T-helper 22 cell (primary cell): ENCODE results near the gene HCN4.

ENCODE experiments used
- DNase-seq: peaks from one replicate; pipeline ENCODE4 v3.0.0-alpha.2; 2020; ENCODE audit warnings: low read depth

The HCN4 gene

GRCh38 chr15:73296609-73297353 is 72.0 kb downstream of the HCN4 start:
- DNase-seq: no peak

- no peak for DNase-seq
Measured at GRCh38 chr15:73295630-73296286, 73.0 kb downstream of the HCN4 start.

DNA sequence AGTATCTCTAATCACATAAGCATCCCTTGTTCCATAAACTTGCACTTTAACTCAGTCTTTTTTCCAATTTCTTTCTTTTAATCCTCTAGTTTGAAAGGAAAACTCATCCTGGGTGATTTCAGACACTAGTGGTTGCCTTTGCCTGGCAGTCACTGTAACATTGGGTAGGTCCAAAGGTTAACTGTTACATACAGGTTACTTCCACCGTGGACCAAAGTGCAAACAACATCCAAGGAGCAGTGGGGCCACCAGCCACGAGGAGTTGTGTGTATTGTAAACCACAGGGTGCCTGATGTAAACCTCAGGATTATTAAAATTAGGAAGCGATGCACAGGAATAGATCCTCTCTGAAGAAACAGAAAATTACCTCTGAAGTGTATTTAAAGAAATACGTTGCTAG is 75.0 kb downstream of the HCN4 start:
- no peak for DNase-seq

GRCh38 chr15:73291441-73291840 is 77.3 kb downstream of the HCN4 start:
- DNase-seq: no peak

- DNase-seq: no peak
Measured at GRCh38 chr15:73287019-73287418, 81.7 kb downstream of the HCN4 start.

GRCh38 chr15:73286311-73286710 is 82.4 kb downstream of the HCN4 start:
- DNase-seq: no peak

DNA sequence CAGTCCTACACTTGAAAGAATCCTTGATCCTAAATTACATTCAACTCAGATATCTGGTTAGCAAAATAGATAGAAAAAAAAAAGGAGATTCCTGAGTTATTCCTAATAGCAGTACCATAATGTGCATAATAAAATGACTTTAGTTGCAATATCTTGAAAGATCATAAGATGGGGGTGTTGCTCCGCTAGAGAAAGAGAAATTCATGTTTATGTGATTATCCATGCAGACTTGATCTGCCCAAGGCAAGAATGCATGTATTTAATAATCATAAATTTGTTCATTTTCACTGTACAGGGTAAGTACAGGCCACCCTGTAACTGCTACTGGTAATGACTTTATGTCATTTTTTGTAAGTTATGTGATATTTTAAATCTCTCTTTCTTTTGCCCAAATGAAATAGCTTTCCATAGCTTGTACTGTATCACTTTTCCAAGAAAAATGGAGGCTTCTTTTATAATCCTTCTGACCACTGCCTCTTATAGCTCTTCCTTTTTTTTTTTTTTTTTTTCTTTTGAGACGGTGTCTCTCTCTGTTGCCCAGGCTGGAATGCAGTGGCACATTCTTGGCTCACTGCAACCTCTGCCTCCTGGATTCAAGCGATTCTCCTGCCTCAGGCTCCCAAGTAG is 84.6 kb downstream of the HCN4 start:
- DNase-seq: no peak

DNA sequence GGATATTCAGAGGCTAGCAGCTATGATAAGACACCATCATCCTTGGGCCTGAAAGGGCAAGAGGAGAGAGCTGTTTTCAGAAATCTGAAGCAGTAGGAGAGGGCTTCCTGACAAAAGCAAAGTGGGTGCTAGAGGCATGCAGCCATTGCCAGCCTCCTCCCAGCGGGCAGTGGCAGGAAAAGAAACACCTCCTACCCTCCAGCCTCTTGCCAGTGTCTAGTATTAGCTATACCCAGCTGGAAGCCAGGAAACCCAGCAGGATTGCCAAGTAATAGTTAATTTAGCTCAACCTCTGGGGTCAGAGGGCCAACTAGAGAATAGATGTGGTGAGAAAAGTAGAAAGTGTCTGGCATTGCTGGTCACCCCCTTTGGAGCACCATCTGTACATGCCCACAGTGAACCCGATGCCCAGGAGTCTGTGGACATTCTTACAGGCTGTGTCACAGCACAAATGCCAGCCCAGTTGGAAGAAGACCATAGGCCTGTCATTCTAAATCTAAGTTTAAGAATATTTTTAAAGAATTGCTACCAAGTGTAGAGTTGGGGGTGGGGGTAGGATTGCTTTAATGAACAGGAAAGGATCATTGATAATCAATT is 85.3 kb downstream of the HCN4 start:
- no peak for DNase-seq

GRCh38 chr15:73282567-73283365 is 86.0 kb downstream of the HCN4 start:
- DNase-seq: no peak

GRCh38 chr15:73275862-73276261 is 92.9 kb downstream of the HCN4 start:
- no peak for DNase-seq

DNA sequence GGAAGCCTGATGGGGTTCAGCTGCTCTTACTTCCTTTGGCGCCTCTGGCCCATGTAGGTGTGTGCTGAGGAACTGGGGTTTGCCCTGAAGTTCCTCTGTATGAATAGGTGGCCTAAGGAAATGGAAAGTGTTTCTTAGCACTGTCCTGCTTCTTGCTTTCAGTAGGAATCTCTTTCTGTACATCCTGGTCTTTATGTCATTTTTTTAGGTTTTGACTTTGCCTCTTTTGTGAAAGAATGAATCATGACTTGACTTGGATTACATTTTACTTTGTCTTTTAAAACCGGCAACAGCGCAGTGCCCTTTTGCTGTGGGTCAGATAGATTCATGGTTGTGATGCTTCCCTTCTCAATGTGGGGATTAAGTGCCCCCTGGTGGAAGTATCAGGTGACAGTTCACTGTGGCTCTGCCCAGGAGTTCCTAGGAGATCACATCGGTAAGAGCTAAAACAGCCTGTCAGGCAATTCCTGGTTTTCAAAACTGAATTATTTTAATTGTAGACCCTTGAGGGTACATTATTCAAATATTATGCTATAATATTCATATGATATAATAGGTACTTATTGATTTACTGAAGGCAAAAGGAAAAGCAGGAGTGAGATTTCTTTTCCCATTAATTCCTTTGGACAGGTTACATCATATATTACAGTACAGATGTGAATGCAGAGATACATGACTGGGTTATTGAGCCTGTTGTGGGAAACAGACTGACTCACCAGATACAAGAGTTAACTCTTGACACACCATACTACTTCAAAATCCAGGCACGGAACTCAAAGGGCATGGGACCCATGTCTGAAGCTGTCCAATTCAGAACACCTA is 95.4 kb downstream of the HCN4 start:
- DNase-seq: no peak

DNA sequence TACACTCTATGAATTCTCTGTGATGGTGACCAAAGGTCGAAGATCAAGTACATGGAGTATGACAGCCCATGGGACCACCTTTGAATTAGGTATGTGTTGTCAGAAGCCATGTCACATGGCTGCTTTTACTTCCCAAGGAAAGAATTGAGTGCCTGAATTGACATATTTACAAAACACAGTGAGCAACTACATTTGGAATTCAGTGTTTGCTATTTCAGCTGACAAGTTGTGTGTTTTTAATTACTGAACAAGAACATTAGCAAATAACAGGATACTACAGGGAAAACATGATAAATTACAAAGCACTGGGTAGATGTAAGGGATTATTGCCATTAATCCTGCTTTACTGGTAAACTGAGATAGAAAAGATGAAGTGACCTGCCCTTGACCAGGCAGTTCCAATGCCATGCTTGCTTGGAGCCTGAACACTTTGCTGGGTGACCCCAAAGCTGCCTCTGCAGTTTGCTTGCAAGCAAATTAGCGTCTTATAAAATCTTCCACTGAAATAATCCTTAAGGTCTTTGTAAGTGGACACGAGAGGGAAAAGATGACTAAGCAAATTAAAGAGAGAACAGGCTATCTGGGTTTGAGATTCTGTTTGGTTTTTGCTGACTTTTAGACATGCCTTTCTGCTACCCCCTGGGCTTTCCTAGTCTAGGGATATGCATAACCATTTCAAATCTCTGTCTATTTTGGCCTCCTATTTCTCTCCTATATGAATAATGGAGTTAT is 98.2 kb downstream of the HCN4 start:
- no peak for DNase-seq
